GM23248 (cell line): ENCODE results near the gene HIF1A. TPM values are rescaled to one million over a fixed set of nuclear protein-coding genes. Genes with fewer than 3 reads are reported as not detected.

ENCODE experiments used
- DNase-seq: peaks from one replicate; pipeline ENCODE4 v3.0.0-alpha.2; 2015
- H2AFZ ChIP-seq: fragments of 200-600 bp; sonication (generic); 2 replicates; pipeline ENCODE4 v1.6.1; 2016; ENCODE audit warnings: antibody characterized with exemption
- H3F3A ChIP-seq: fragments of 200-600 bp; sonication (generic); 2 replicates; pipeline ENCODE4 v1.6.1; 2016; ENCODE audit warnings: mild to moderate bottlenecking, antibody characterized with exemption, mixed run types; ENCODE audit not compliant: insufficient read depth
- H3K27ac ChIP-seq: fragments of 200-600 bp; sonication (generic); 2 replicates; pipeline ENCODE4 v1.5.1; 2016; ENCODE audit warnings: mild to moderate bottlenecking
- H3K27me3 ChIP-seq: fragments of 200-600 bp; sonication (generic); replicated peaks from 2 replicates; pipeline ENCODE4 v1.6.1; 2016; ENCODE audit warnings: mild to moderate bottlenecking; ENCODE audit not compliant: insufficient read depth
- H3K36me3 ChIP-seq: fragments of 200-600 bp; sonication (generic); 2 replicates; pipeline ENCODE4 v1.6.1; 2016; ENCODE audit warnings: low read depth, mild to moderate bottlenecking
- H3K4me1 ChIP-seq: fragments of 200-600 bp; sonication (generic); 2 replicates; pipeline ENCODE4 v1.6.1; 2016; ENCODE audit warnings: mild to moderate bottlenecking; ENCODE audit not compliant: insufficient read depth
- H3K4me2 ChIP-seq: fragments of 200-600 bp; sonication (generic); one replicate; pipeline ENCODE4 v1.6.1; 2016; ENCODE audit warnings: mild to moderate bottlenecking; ENCODE audit not compliant: unreplicated experiment
- H3K4me3 ChIP-seq: fragments of 200-600 bp; sonication (generic); 2 replicates; pipeline ENCODE4 v1.5.1; 2016; ENCODE audit warnings: mild to moderate bottlenecking
- H3K79me2 ChIP-seq: fragments of 200-600 bp; sonication (generic); 2 replicates; pipeline ENCODE4 v1.6.1; 2016; ENCODE audit warnings: mild to moderate bottlenecking; ENCODE audit not compliant: insufficient read depth
- H3K9ac ChIP-seq: fragments of 200-600 bp; sonication (generic); 2 replicates; pipeline ENCODE4 v1.6.1; 2016; ENCODE audit warnings: mild to moderate bottlenecking
- H3K9me2 ChIP-seq: fragments of 200-600 bp; sonication (generic); 2 replicates; pipeline ENCODE4 v1.6.1; 2016; ENCODE audit warnings: mixed run types, mild to moderate bottlenecking, moderate library complexity; ENCODE audit not compliant: insufficient read depth
- H3K9me3 ChIP-seq: fragments of 200-600 bp; sonication (generic); one replicate; pipeline ENCODE4 v1.6.1; 2017; ENCODE audit warnings: low read depth
- H4K20me1 ChIP-seq: fragments of 200-600 bp; sonication (generic); 2 replicates; pipeline ENCODE4 v1.6.0; 2016; ENCODE audit not compliant: insufficient read depth
- EZH2 ChIP-seq: fragments of 200-600 bp; sonication (generic); IDR thresholded peaks from 2 replicates; pipeline ENCODE4 v1.6.1; 2018; ENCODE audit warnings: antibody characterized with exemption, mild to moderate bottlenecking; ENCODE audit not compliant: insufficient read depth, poor library complexity, severe bottlenecking
- EZH2phosphoT487 ChIP-seq: fragments of 200-600 bp; sonication (generic); IDR thresholded peaks from 2 replicates; pipeline ENCODE4 v1.6.1; 2018; ENCODE audit warnings: antibody characterized with exemption, moderate library complexity, mild to moderate bottlenecking, low read depth; ENCODE audit not compliant: insufficient read depth
- WGBS, 2 experiments: methylation state at CpG; one replicate each; pipeline ENCODE4 v1.1.6; 2015 to 2017; ENCODE audit warnings: low lambda C conversion rate in 2 of 2, low coverage in 1 of 2; ENCODE audit errors: missing lambda C conversion rate in 2 of 2; 5-methylcytosine and 5-hydroxymethylcytosine counted together
- in situ Hi-C: fragments of 300-500 bp; cut with MboI; formaldehyde crosslinking; loops from 2 replicates; pipeline ENCODE4 v1.15.0; 2020
- polyA plus RNA-seq: library from polyadenylated mRNA; unstranded; fragments of >200 nt; fragmentation: Nextera tagmentation; extraction: Ambion mirVana; gene quantifications from 2 replicates; pipeline ENCODE4 v1.2.1, GENCODE V29; 2016
- total RNA-seq: library from RNA; depleted of rRNA; stranded (reverse); fragments of >200 nt; shearing (Covaris generic); gene quantifications from 2 replicates; pipeline ENCODE4 v1.2.3, GENCODE V29; 2014

HIF1A gene
- total and polyA plus RNA-seq, 2 experiments from 2014 or later = 907 to 1,114 TPM

DNA sequence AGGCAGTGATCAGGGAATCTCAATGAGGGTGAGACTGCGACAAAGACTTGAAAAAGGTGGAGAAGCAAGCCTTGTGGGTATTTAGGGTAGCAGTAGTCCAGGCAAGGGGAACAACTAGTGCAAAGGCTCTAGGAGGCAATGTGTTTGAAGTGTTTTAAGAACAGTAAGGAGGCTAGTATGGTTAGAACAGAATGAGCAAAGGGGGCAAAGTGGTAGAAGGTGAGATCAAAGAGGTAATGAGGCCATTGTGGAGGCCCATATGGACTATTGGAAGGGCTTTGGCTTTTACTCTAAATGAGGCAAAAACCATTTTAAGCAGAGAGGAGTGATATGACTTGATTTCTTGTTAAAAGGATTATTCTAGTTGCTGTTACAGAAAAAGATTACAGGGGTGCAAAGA, 16.8 kb downstream of the HIF1A start:
- no peaks in the 10 kb centered on the region for H3K27me3 ChIP-seq
- H3K4me3 ChIP-seq = peak overlapping the region; percentile 56
- peaks cover 97% of the 10 kb centered on the region for H3K79me2 ChIP-seq
- H4K20me1 ChIP-seq = peaks cover 73% of the 10 kb centered on the region
- H3K9me3 ChIP-seq = no peaks in the 10 kb centered on the region
- 97 to 100% methylated on average over 1 of the region's 1 CpG for WGBS, 2 experiments
- no peaks in the 10 kb centered on the region for H3K9me2 ChIP-seq
- in situ Hi-C loops = no loop called here
- peaks cover 76% of the 10 kb centered on the region for H3K4me1 ChIP-seq
- H3K27ac ChIP-seq = peak overlapping the region; percentile 53
- TF ChIP-seq EZH2 (no peak), EZH2phosphoT487 (no peak)
- no peak overlapping the region for H2AFZ ChIP-seq
- no peaks in the 10 kb centered on the region; the same call in 1 of the 2 replicates for H3K36me3 ChIP-seq
- DNase-seq = no peak
- H3F3A ChIP-seq = peaks cover 83% of the 10 kb centered on the region
- H3K9ac ChIP-seq = peak overlapping the region; percentile 53
- peak overlapping the region; percentile 79 for H3K4me2 ChIP-seq

DNA sequence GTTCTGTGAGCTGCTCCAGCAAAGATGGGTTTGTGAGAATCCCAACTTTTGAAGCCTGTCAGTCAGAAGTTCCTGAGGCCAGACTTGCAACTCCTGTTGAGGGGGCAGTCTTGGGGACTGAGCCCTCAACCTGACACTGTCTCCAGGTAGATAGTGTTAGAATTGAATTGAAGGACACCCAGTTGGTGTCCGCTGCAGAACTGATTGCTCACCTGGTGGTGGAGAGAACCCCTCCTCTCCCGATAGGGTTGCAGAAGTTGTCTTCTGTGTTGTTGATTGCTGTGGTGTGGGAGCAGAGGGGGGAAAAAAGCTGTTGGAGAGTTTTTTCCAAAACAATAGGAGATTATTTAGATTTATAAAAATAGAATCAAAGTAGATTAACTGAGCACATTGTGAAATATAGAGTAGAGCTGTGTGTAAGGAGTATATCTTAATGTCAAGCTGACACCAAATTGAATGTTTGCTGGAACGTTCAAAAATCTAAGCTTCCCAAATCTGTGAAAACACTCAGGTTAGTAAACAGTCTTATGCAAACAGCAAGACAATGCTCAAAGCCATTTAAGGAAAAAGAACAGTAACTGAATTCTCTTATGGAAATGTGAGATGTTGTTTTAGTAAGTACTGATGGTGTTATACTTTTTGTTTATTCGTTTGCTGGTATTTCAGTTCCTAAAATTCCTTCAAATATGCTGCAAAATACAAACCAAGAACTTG, 18.6 kb downstream of the HIF1A start:
- Histone ChIP-seq H3K79me2 (peaks cover 100% of the 10 kb centered on the region), H4K20me1 (peaks cover 85% of the 10 kb centered on the region), H3K9me2 (no peaks in the 10 kb centered on the region), H3K4me1 (peaks cover 93% of the 10 kb centered on the region), H3K9me3 (no peaks in the 10 kb centered on the region), H3K27me3 (no peaks in the 10 kb centered on the region), H3F3A (peaks cover 95% of the 10 kb centered on the region), H3K9ac (peak overlapping the region; percentile 53), H3K4me2 (peak overlapping the region; percentile 79), H3K4me3 (peak overlapping the region; percentile 56), H3K27ac (peak overlapping the region; percentile 53), H3K36me3 (no peaks in the 10 kb centered on the region; the same call in 1 of the 2 replicates), H2AFZ (no peak overlapping the region)
- no peak for DNase-seq
- in situ Hi-C loops = no loop called here
- no peak for TF ChIP-seq EZH2phosphoT487
- no peak for TF ChIP-seq EZH2
- WGBS, 2 experiments = 90 to 95% methylated on average over 4 of the region's 4 CpGs

DNA sequence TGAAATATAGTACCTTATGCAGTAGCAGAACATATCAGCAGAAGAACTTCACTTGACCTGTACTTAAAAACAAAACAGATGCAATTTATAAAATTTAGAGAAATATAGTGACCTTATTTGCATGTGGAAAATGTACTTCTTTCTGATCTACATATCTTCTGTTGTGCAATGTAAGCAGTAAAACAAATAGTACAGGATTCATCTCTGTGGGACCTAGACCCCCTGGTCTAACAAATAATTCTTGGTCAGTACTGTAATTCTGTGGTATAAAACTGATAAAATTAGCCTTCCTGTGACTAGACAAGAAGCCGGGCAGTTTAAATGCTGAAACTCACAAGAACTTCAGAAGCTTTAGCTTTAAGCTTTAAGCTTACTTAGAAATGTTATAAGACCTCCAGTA, 21.6 kb downstream of the HIF1A start:
- Histone ChIP-seq H3K27me3 (no peaks in the 10 kb centered on the region), H3K79me2 (peaks cover 100% of the 10 kb centered on the region), H3K9me2 (no peaks in the 10 kb centered on the region), H3K4me3 (peak overlapping the region; percentile 56), H3F3A (peaks cover 94% of the 10 kb centered on the region), H3K27ac (peak overlapping the region; percentile 41), H3K9me3 (no peaks in the 10 kb centered on the region), H2AFZ (no peak overlapping the region), H3K9ac (peak overlapping the region; percentile 41), H3K4me2 (peak overlapping the region; percentile 79), H3K36me3 (peaks cover 18% of the 10 kb centered on the region), H4K20me1 (peaks cover 85% of the 10 kb centered on the region), H3K4me1 (peaks cover 96% of the 10 kb centered on the region)
- 97 to 100% methylated on average over 1 of the region's 1 CpG for WGBS, 2 experiments
- no peak for DNase-seq
- TF ChIP-seq EZH2 (no peak), EZH2phosphoT487 (no peak)
- in situ Hi-C loops = no loop called here

DNA sequence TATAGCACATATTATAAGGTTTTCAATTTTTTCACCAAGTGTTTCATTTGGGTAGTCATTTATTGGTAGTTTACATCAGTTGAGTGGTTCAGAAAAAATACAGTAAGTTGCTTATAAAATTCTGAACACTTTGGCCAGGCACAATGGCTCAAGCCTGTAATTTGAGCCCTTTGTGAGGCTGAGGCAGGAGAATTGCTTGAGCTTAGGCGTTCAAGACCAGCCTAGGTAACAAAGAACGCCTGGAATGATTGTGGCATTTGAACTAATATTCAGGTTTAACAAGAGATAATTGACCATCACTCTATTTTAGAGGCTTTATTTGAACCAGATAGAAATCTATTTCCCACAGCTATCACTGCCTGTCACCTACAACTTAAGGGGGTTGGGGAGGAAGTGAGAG, 22.7 kb downstream of the HIF1A start:
- H3F3A ChIP-seq = peaks cover 94% of the 10 kb centered on the region
- peak overlapping the region; percentile 41 for H3K27ac ChIP-seq
- H3K79me2 ChIP-seq = peaks cover 100% of the 10 kb centered on the region
- DNase-seq = no peak
- H3K9ac ChIP-seq = peak overlapping the region; percentile 41; the same call in 1 of the 2 replicates
- peak overlapping the region; percentile 56 for H3K4me3 ChIP-seq
- H3K27me3 ChIP-seq = no peaks in the 10 kb centered on the region
- H3K4me1 ChIP-seq = peaks cover 95% of the 10 kb centered on the region
- H3K9me3 ChIP-seq = no peaks in the 10 kb centered on the region
- no peak overlapping the region for H2AFZ ChIP-seq
- TF ChIP-seq EZH2phosphoT487 (no peak), EZH2 (no peak)
- in situ Hi-C loops = no loop called here
- H3K36me3 ChIP-seq = peaks cover 29% of the 10 kb centered on the region
- H3K4me2 ChIP-seq = peak overlapping the region; percentile 79
- peaks cover 85% of the 10 kb centered on the region for H4K20me1 ChIP-seq
- WGBS, 2 experiments = 98 to 100% methylated on average over 2 of the region's 2 CpGs
- H3K9me2 ChIP-seq = no peaks in the 10 kb centered on the region
